WTC11 (cell line): ENCODE measurements around the gene GPC5. TPM values are rescaled to one million over a fixed set of nuclear protein-coding genes. Genes with fewer than 3 reads are reported as not detected.

ENCODE experiments used
- ATAC-seq: fragments of 200-7000 bp; cut with Tn5 transposase; 2 replicates; pipeline ENCODE4 v1.10.0; 2021; ENCODE audit warnings: mild to moderate bottlenecking, moderate library complexity
- CTCF ChIA-PET: fragments of 300-600 bp; sonication (Branson Sonifier 250); formaldehyde crosslinking; loops from one replicate; lab custom pipeline; 2021; ENCODE audit warnings: antibody characterized with exemption; lab: Charles Lee
- POLR2A ChIA-PET: fragments of 350-600 bp; sonication (Branson Sonifier 250); formaldehyde crosslinking; loops from one replicate; lab custom pipeline; 2021; ENCODE audit warnings: antibody characterized with exemption; lab: Charles Lee
- DNase-seq: peaks from one replicate; pipeline ENCODE4 v3.0.0; 2021; ENCODE audit warnings: low spot score
- H3K27ac Mint-ChIP-seq: 2 replicates; pipeline ENCODE4 v1.8.0; 2021; ENCODE audit warnings: mixed read lengths
- H3K27me3 Mint-ChIP-seq: 2 replicates; pipeline ENCODE4 v1.8.0; 2021; ENCODE audit warnings: low read depth, mild to moderate bottlenecking, moderate library complexity, mixed read lengths
- H3K36me3 Mint-ChIP-seq: 2 replicates; pipeline ENCODE4 v1.8.0; 2021; ENCODE audit warnings: mixed read lengths
- H3K4me1 Mint-ChIP-seq: 2 replicates; pipeline ENCODE4 v1.8.0; 2022; ENCODE audit warnings: mixed read lengths
- H3K4me3 Mint-ChIP-seq: 2 replicates; pipeline ENCODE4 v1.8.0; 2021; ENCODE audit warnings: mild to moderate bottlenecking, moderate library complexity, mixed read lengths
- H3K9me3 Mint-ChIP-seq: 2 replicates; pipeline ENCODE4 v1.8.0; 2021; ENCODE audit warnings: mixed read lengths
- ATF1 ChIP-seq: sonication (generic); formaldehyde crosslinking; IDR thresholded peaks from 2 replicates; pipeline ENCODE4 v1.8.1; 2023; ENCODE audit warnings: mild to moderate bottlenecking, moderate library complexity, missing genetic modification reagents
- ATF3 ChIP-seq: sonication (generic); formaldehyde crosslinking; conservative IDR thresholded peaks from 2 replicates; pipeline ENCODE4 v1.8.1; 2022; ENCODE audit warnings: mild to moderate bottlenecking, missing genetic modification reagents
- CBFB ChIP-seq: sonication (generic); formaldehyde crosslinking; IDR thresholded peaks from 2 replicates; pipeline ENCODE4 v1.8.1; 2022; ENCODE audit warnings: mild to moderate bottlenecking, low read depth, missing genetic modification reagents
- E2F4 ChIP-seq: sonication (generic); formaldehyde crosslinking; IDR thresholded peaks from 2 replicates; pipeline ENCODE4 v1.8.1; 2022; ENCODE audit warnings: low read depth, mild to moderate bottlenecking, moderate library complexity, missing genetic modification reagents, borderline replicate concordance
- ETV6 ChIP-seq: sonication (generic); formaldehyde crosslinking; IDR thresholded peaks from 2 replicates; pipeline ENCODE4 v1.8.1; 2022; ENCODE audit warnings: mild to moderate bottlenecking, missing genetic modification reagents
- FOXJ3 ChIP-seq: sonication (generic); formaldehyde crosslinking; IDR thresholded peaks from 2 replicates; pipeline ENCODE4 v1.9.0; 2021; ENCODE audit warnings: missing genetic modification reagents, mild to moderate bottlenecking, borderline replicate concordance
- FOXP1 ChIP-seq: sonication (generic); formaldehyde crosslinking; IDR thresholded peaks from 2 replicates; pipeline ENCODE4 v1.8.0; 2022; ENCODE audit warnings: missing genetic modification reagents, mild to moderate bottlenecking, moderate library complexity, borderline replicate concordance
- NR1H2 ChIP-seq: sonication (generic); formaldehyde crosslinking; IDR thresholded peaks from 2 replicates; pipeline ENCODE4 v1.9.0; 2021; ENCODE audit warnings: mild to moderate bottlenecking, moderate library complexity, missing genetic modification reagents
- OVOL2 ChIP-seq: fragments of 250-450 bp; sonication (Bioruptor Pico); IDR thresholded peaks from 2 replicates; pipeline ENCODE4 v1.9.0; 2021; ENCODE audit warnings: mild to moderate bottlenecking, borderline replicate concordance
- PRRX2 ChIP-seq: fragments of 250-450 bp; sonication (Bioruptor Pico); IDR thresholded peaks from 2 replicates; pipeline ENCODE4 v1.8.0; 2021; ENCODE audit warnings: mild to moderate bottlenecking
- ZNF232 ChIP-seq: sonication (generic); formaldehyde crosslinking; IDR thresholded peaks from 2 replicates; pipeline ENCODE4 v1.8.0; 2022; ENCODE audit warnings: mild to moderate bottlenecking, missing genetic modification reagents
- ZNF317 ChIP-seq: sonication (generic); formaldehyde crosslinking; IDR thresholded peaks from 2 replicates; pipeline ENCODE4 v1.8.1; 2023; ENCODE audit warnings: low read depth, mild to moderate bottlenecking, moderate library complexity, missing genetic modification reagents, borderline replicate concordance
- ZNF416 ChIP-seq: fragments of 250-450 bp; sonication (Bioruptor Pico); IDR thresholded peaks from 2 replicates; pipeline ENCODE4 v1.9.0; 2021; ENCODE audit warnings: mild to moderate bottlenecking, inconsistent platforms
- ZNF512 ChIP-seq: sonication (generic); formaldehyde crosslinking; IDR thresholded peaks from 2 replicates; pipeline ENCODE4 v1.8.1; 2022; ENCODE audit warnings: missing genetic modification reagents, borderline replicate concordance
- ZNF671 ChIP-seq: fragments of 250-450 bp; sonication (Bioruptor Pico); IDR thresholded peaks from 2 replicates; pipeline ENCODE4 v1.8.0; 2021; ENCODE audit warnings: mild to moderate bottlenecking
- total RNA-seq: library from RNA; stranded (reverse); gene quantifications from 3 replicates; pipeline ENCODE4 v1.2.3, GENCODE V29; 2021
- TF ChIP-seq, protein P1 (sequence below): sonication (generic); formaldehyde crosslinking; IDR thresholded peaks from 2 replicates; pipeline ENCODE4 v1.8.1; 2023; ENCODE audit warnings: mild to moderate bottlenecking, moderate library complexity, missing genetic modification reagents
- TF ChIP-seq, protein P2 (sequence below): fragments of 250-450 bp; sonication (Bioruptor Pico); IDR thresholded peaks from 2 replicates; pipeline ENCODE4 v1.9.0; 2021; ENCODE audit warnings: mild to moderate bottlenecking, borderline replicate concordance
- TF ChIP-seq, protein P3 (sequence below): sonication (generic); formaldehyde crosslinking; IDR thresholded peaks from 2 replicates; pipeline ENCODE4 v1.8.0; 2023; ENCODE audit warnings: missing genetic modification reagents
- TF ChIP-seq, protein P4 (sequence below): sonication (generic); formaldehyde crosslinking; IDR thresholded peaks from 2 replicates; pipeline ENCODE4 v1.8.1; 2023; ENCODE audit warnings: mild to moderate bottlenecking, missing genetic modification reagents, borderline replicate concordance

Gene GPC5
- total RNA-seq, 1 experiment from 2014 or later: 0.46 TPM

- ATAC-seq (no peak), DNase-seq (no peak)
- Mint-ChIP-seq H3K36me3 (peaks cover 2% of the 10 kb centered on the region; the same call in 1 of the 2 replicates), H3K9me3 (peaks cover 10% of the 10 kb centered on the region), H3K4me1 (no peaks in the 10 kb centered on the region), H3K27ac (no peak overlapping the region), H3K27me3 (no peaks in the 10 kb centered on the region), H3K4me3 (no peak overlapping the region)
- TF ChIP-seq ATF1 (CRISPR knock-in tag) (no peak), ZNF416 (CRISPR knock-in tag) (no peak), E2F4 (CRISPR knock-in tag) (no peak), ZNF232 (CRISPR knock-in tag) (no peak), ZNF512 (CRISPR knock-in tag) (no peak), CBFB (CRISPR knock-in tag) (no peak), PRRX2 (CRISPR knock-in tag) (no peak), FOXJ3 (no peak), ATF3 (no peak)
- TF ChIP-seq, protein P1, sequence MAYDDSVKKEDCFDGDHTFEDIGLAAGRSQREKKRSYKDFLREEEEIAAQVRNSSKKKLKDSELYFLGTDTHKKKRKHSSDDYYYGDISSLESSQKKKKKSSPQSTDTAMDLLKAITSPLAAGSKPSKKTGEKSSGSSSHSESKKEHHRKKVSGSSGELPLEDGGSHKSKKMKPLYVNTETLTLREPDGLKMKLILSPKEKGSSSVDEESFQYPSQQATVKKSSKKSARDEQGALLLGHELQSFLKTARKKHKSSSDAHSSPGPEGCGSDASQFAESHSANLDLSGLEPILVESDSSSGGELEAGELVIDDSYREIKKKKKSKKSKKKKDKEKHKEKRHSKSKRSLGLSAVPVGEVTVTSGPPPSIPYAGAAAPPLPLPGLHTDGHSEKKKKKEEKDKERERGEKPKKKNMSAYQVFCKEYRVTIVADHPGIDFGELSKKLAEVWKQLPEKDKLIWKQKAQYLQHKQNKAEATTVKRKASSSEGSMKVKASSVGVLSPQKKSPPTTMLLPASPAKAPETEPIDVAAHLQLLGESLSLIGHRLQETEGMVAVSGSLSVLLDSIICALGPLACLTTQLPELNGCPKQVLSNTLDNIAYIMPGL (CRISPR knock-in tag): no peak
- ChIA-PET POLR2A (no interaction called here), CTCF (no interaction called here)
Measured at GRCh38 chr13:91978571-91978970, 580.1 kb downstream of the GPC5 start.

DNA sequence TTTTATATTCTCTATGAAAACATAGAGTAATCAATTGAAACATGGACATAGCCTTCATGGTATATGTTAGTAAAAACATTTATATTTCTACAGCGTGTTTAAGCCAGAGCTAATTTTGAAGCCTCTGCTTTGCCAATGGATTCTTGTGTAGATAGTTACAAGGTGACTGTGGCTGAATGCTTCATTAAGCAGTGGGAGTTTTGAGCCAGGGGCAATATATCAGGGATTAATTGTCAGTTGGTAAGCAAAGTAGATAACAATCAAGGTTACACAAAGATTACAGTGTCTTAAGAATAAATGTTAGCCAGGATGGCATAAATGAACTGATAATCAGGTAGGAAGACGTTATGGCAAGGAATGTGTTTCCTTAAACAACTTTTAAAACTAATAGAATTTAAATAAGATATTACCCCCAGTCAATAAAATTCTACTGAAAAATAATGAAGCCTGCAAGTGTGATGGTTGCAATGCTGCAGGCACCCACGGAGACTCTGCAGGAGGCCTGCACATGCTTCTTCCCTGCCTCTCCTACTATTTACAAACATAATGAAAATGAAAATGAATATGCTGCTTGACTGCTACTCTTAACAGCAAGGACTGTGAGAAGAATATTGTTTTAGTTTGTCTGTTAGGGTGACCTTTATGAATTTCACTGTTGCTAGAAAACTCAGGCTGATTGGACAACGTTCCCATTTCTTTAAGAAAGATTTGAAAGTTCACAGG, 588.5 kb downstream of the GPC5 start:
- Mint-ChIP-seq H3K4me1 (peaks cover 5% of the 10 kb centered on the region), H3K9me3 (no peaks in the 10 kb centered on the region), H3K27ac (no peak overlapping the region), H3K36me3 (no peaks in the 10 kb centered on the region), H3K4me3 (no peak overlapping the region), H3K27me3 (no peaks in the 10 kb centered on the region)
- ChIA-PET CTCF (no interaction called here), POLR2A (no interaction called here)
- ATAC-seq (no peak), DNase-seq (no peak)
- no peak for TF ChIP-seq ZNF671 (CRISPR knock-in tag)
- no peak for TF ChIP-seq ATF1 (CRISPR knock-in tag)
- TF ChIP-seq, protein P2, sequence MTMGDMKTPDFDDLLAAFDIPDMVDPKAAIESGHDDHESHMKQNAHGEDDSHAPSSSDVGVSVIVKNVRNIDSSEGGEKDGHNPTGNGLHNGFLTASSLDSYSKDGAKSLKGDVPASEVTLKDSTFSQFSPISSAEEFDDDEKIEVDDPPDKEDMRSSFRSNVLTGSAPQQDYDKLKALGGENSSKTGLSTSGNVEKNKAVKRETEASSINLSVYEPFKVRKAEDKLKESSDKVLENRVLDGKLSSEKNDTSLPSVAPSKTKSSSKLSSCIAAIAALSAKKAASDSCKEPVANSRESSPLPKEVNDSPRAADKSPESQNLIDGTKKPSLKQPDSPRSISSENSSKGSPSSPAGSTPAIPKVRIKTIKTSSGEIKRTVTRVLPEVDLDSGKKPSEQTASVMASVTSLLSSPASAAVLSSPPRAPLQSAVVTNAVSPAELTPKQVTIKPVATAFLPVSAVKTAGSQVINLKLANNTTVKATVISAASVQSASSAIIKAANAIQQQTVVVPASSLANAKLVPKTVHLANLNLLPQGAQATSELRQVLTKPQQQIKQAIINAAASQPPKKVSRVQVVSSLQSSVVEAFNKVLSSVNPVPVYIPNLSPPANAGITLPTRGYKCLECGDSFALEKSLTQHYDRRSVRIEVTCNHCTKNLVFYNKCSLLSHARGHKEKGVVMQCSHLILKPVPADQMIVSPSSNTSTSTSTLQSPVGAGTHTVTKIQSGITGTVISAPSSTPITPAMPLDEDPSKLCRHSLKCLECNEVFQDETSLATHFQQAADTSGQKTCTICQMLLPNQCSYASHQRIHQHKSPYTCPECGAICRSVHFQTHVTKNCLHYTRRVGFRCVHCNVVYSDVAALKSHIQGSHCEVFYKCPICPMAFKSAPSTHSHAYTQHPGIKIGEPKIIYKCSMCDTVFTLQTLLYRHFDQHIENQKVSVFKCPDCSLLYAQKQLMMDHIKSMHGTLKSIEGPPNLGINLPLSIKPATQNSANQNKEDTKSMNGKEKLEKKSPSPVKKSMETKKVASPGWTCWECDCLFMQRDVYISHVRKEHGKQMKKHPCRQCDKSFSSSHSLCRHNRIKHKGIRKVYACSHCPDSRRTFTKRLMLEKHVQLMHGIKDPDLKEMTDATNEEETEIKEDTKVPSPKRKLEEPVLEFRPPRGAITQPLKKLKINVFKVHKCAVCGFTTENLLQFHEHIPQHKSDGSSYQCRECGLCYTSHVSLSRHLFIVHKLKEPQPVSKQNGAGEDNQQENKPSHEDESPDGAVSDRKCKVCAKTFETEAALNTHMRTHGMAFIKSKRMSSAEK (CRISPR knock-in tag): no peak
- TF ChIP-seq NR1H2 (CRISPR knock-in tag): no peak
- no peak for TF ChIP-seq ETV6 (CRISPR knock-in tag)
- TF ChIP-seq ATF3: no peak
- TF ChIP-seq ZNF317 (CRISPR knock-in tag): no peak
- TF ChIP-seq, protein P3, sequence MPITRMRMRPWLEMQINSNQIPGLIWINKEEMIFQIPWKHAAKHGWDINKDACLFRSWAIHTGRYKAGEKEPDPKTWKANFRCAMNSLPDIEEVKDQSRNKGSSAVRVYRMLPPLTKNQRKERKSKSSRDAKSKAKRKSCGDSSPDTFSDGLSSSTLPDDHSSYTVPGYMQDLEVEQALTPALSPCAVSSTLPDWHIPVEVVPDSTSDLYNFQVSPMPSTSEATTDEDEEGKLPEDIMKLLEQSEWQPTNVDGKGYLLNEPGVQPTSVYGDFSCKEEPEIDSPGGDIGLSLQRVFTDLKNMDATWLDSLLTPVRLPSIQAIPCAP (CRISPR knock-in tag): no peak
- no peak for TF ChIP-seq OVOL2 (CRISPR knock-in tag)
- TF ChIP-seq, protein P4, sequence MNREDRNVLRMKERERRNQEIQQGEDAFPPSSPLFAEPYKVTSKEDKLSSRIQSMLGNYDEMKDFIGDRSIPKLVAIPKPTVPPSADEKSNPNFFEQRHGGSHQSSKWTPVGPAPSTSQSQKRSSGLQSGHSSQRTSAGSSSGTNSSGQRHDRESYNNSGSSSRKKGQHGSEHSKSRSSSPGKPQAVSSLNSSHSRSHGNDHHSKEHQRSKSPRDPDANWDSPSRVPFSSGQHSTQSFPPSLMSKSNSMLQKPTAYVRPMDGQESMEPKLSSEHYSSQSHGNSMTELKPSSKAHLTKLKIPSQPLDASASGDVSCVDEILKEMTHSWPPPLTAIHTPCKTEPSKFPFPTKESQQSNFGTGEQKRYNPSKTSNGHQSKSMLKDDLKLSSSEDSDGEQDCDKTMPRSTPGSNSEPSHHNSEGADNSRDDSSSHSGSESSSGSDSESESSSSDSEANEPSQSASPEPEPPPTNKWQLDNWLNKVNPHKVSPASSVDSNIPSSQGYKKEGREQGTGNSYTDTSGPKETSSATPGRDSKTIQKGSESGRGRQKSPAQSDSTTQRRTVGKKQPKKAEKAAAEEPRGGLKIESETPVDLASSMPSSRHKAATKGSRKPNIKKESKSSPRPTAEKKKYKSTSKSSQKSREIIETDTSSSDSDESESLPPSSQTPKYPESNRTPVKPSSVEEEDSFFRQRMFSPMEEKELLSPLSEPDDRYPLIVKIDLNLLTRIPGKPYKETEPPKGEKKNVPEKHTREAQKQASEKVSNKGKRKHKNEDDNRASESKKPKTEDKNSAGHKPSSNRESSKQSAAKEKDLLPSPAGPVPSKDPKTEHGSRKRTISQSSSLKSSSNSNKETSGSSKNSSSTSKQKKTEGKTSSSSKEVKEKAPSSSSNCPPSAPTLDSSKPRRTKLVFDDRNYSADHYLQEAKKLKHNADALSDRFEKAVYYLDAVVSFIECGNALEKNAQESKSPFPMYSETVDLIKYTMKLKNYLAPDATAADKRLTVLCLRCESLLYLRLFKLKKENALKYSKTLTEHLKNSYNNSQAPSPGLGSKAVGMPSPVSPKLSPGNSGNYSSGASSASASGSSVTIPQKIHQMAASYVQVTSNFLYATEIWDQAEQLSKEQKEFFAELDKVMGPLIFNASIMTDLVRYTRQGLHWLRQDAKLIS (CRISPR knock-in tag): no peak
- TF ChIP-seq FOXP1 (CRISPR knock-in tag): no peak
- TF ChIP-seq FOXJ3: no peak
